Activated naive CD8-positive, alpha-beta T cell treated with anti-CD3 and anti-CD28 coated beads, Interleukin-2, amount 50 U/mL, for 24 hours (primary cell): ENCODE data around the gene PRDM12.
A peak's percentile ranks its signal among the peaks of the same experiment; 100 is the strongest.

Experiments
- ATAC-seq: fragments of 150-1000 bp; cut with Tn5 transposase; one replicate; pipeline ENCODE4 v1.10.0; 2021
- DNase-seq: peaks from one replicate; pipeline ENCODE4 v3.0.0; 2021
- H3K27ac Mint-ChIP-seq: one replicate; pipeline ENCODE4 v1.8.0; 2021; ENCODE audit warnings: mild to moderate bottlenecking, mixed read lengths
- H3K27me3 Mint-ChIP-seq: one replicate; pipeline ENCODE4 v1.8.0; 2021; ENCODE audit warnings: mixed read lengths
- H3K36me3 Mint-ChIP-seq: one replicate; pipeline ENCODE4 v1.8.0; 2021; ENCODE audit warnings: low read depth, mixed read lengths
- H3K4me1 Mint-ChIP-seq: one replicate; pipeline ENCODE4 v1.8.0; 2021; ENCODE audit warnings: mixed read lengths
- H3K4me3 Mint-ChIP-seq: one replicate; pipeline ENCODE4 v1.8.0; 2021; ENCODE audit warnings: mild to moderate bottlenecking, moderate library complexity, mixed read lengths
- H3K9me3 Mint-ChIP-seq: one replicate; pipeline ENCODE4 v1.8.0; 2021; ENCODE audit warnings: mixed read lengths

PRDM12 gene

GRCh38 chr9:130703501-130703900 is 39.1 kb downstream of the PRDM12 start:
- Mint-ChIP-seq H3K27me3 (no peaks in the 10 kb centered on the region), H3K27ac (no peak overlapping the region), H3K9me3 (no peaks in the 10 kb centered on the region), H3K36me3 (peaks cover 51% of the 10 kb centered on the region), H3K4me3 (no peak overlapping the region), H3K4me1 (peaks cover 7% of the 10 kb centered on the region)
- DNase-seq (no peak), ATAC-seq (no peak)

GRCh38 chr9:130707225-130707976 is 43.0 kb downstream of the PRDM12 start:
- Mint-ChIP-seq H3K27ac (no peak overlapping the region), H3K27me3 (no peaks in the 10 kb centered on the region), H3K4me1 (peaks cover 7% of the 10 kb centered on the region), H3K36me3 (peaks cover 27% of the 10 kb centered on the region), H3K4me3 (no peak overlapping the region), H3K9me3 (no peaks in the 10 kb centered on the region)
- peak; percentile 61 for ATAC-seq
- DNase-seq, result peak; percentile 73

GRCh38 chr9:130710822-130711352 is 46.5 kb downstream of the PRDM12 start:
- Mint-ChIP-seq H3K36me3 (peaks cover 4% of the 10 kb centered on the region), H3K27ac (no peak overlapping the region)
- ATAC-seq, result no peak

GRCh38 chr9:130711469-130711868 is 47.1 kb downstream of the PRDM12 start:
- DNase-seq (no peak), ATAC-seq (no peak)
- Mint-ChIP-seq H3K36me3 (no peaks in the 10 kb centered on the region), H3K9me3 (no peaks in the 10 kb centered on the region), H3K27ac (no peak overlapping the region), H3K4me1 (peaks cover 37% of the 10 kb centered on the region), H3K27me3 (no peaks in the 10 kb centered on the region), H3K4me3 (no peak overlapping the region)

More at GRCh38 chr9:130710822-130711352, 46.5 kb downstream of the PRDM12 start:
- H3K4me3 Mint-ChIP-seq, result no peak overlapping the region
- H3K4me1 Mint-ChIP-seq, result peaks cover 32% of the 10 kb centered on the region
- H3K27me3 Mint-ChIP-seq, result no peaks in the 10 kb centered on the region
- H3K9me3 Mint-ChIP-seq, result no peaks in the 10 kb centered on the region
- no peak for DNase-seq

- DNase-seq (peak; percentile 94), ATAC-seq (peak; percentile 98)
- Mint-ChIP-seq H3K4me1 (peaks cover 38% of the 10 kb centered on the region), H3K27ac (peak overlapping the region; percentile 90), H3K4me3 (peak overlapping the region; percentile 89), H3K9me3 (no peaks in the 10 kb centered on the region), H3K36me3 (no peaks in the 10 kb centered on the region), H3K27me3 (no peaks in the 10 kb centered on the region)
Observed at GRCh38 chr9:130712564-130713285, 48.3 kb downstream of the PRDM12 start.

- Mint-ChIP-seq H3K27ac (peak overlapping the region; percentile 88), H3K27me3 (no peaks in the 10 kb centered on the region), H3K4me3 (peak overlapping the region; percentile 89), H3K36me3 (no peaks in the 10 kb centered on the region), H3K4me1 (peaks cover 38% of the 10 kb centered on the region), H3K9me3 (no peaks in the 10 kb centered on the region)
- DNase-seq, result peak; percentile 18
- no peak for ATAC-seq
Observed at GRCh38 chr9:130713286-130713960, 49.0 kb downstream of the PRDM12 start.

GRCh38 chr9:130714586-130715110 is 50.3 kb downstream of the PRDM12 start:
- Mint-ChIP-seq H3K4me3 (peak overlapping the region; percentile 89), H3K36me3 (no peaks in the 10 kb centered on the region), H3K27ac (no peak overlapping the region), H3K27me3 (no peaks in the 10 kb centered on the region), H3K9me3 (no peaks in the 10 kb centered on the region), H3K4me1 (peaks cover 39% of the 10 kb centered on the region)
- ATAC-seq (no peak), DNase-seq (no peak)

GRCh38 chr9:130715270-130715669 is 50.9 kb downstream of the PRDM12 start:
- peaks cover 40% of the 10 kb centered on the region for H3K4me1 Mint-ChIP-seq

GRCh38 chr9:130718562-130718961 is 54.2 kb downstream of the PRDM12 start:
- Mint-ChIP-seq H3K27ac (no peak overlapping the region), H3K4me1 (peaks cover 34% of the 10 kb centered on the region), H3K9me3 (no peaks in the 10 kb centered on the region), H3K4me3 (no peak overlapping the region), H3K27me3 (no peaks in the 10 kb centered on the region), H3K36me3 (no peaks in the 10 kb centered on the region)
- ATAC-seq (no peak), DNase-seq (no peak)

More at GRCh38 chr9:130715270-130715669, 50.9 kb downstream of the PRDM12 start:
- no peaks in the 10 kb centered on the region for H3K36me3 Mint-ChIP-seq
- no peaks in the 10 kb centered on the region for H3K27me3 Mint-ChIP-seq
- no peak overlapping the region for H3K27ac Mint-ChIP-seq
- no peaks in the 10 kb centered on the region for H3K9me3 Mint-ChIP-seq
- ATAC-seq (no peak), DNase-seq (no peak)
- peak overlapping the region; percentile 89 for H3K4me3 Mint-ChIP-seq

GRCh38 chr9:130720762-130721161 is 56.4 kb downstream of the PRDM12 start:
- ATAC-seq (no peak), DNase-seq (no peak)
- Mint-ChIP-seq H3K27ac (no peak overlapping the region), H3K4me3 (no peak overlapping the region), H3K9me3 (no peaks in the 10 kb centered on the region), H3K27me3 (no peaks in the 10 kb centered on the region), H3K4me1 (peaks cover 13% of the 10 kb centered on the region), H3K36me3 (no peaks in the 10 kb centered on the region)

GRCh38 chr9:130728721-130729120 is 64.3 kb downstream of the PRDM12 start:
- Mint-ChIP-seq H3K27ac (no peak overlapping the region), H3K4me3 (no peak overlapping the region), H3K27me3 (no peaks in the 10 kb centered on the region), H3K9me3 (no peaks in the 10 kb centered on the region), H3K36me3 (no peaks in the 10 kb centered on the region), H3K4me1 (peaks cover 23% of the 10 kb centered on the region)
- ATAC-seq, result no peak
- no peak for DNase-seq

GRCh38 chr9:130729145-130729544 is 64.8 kb downstream of the PRDM12 start:
- Mint-ChIP-seq H3K27ac (no peak overlapping the region), H3K27me3 (no peaks in the 10 kb centered on the region), H3K9me3 (no peaks in the 10 kb centered on the region), H3K36me3 (no peaks in the 10 kb centered on the region), H3K4me1 (peaks cover 23% of the 10 kb centered on the region), H3K4me3 (no peak overlapping the region)
- DNase-seq (no peak), ATAC-seq (no peak)

GRCh38 chr9:130731355-130731754 is 67.0 kb downstream of the PRDM12 start:
- H3K27ac Mint-ChIP-seq, result no peak overlapping the region
- H3K4me1 Mint-ChIP-seq, result peaks cover 21% of the 10 kb centered on the region

GRCh38 chr9:130732136-130732535 is 67.7 kb downstream of the PRDM12 start:
- no peaks in the 10 kb centered on the region for H3K36me3 Mint-ChIP-seq
- no peak overlapping the region for H3K4me3 Mint-ChIP-seq
- ATAC-seq (no peak), DNase-seq (no peak)
- H3K4me1 Mint-ChIP-seq, result peaks cover 21% of the 10 kb centered on the region
- H3K27ac Mint-ChIP-seq, result no peak overlapping the region
- H3K27me3 Mint-ChIP-seq, result no peaks in the 10 kb centered on the region
- H3K9me3 Mint-ChIP-seq, result no peaks in the 10 kb centered on the region

More at GRCh38 chr9:130731355-130731754, 67.0 kb downstream of the PRDM12 start:
- DNase-seq (no peak), ATAC-seq (no peak)
- Mint-ChIP-seq H3K9me3 (no peaks in the 10 kb centered on the region), H3K27me3 (no peaks in the 10 kb centered on the region), H3K36me3 (no peaks in the 10 kb centered on the region), H3K4me3 (no peak overlapping the region)
